Keratinocyte (primary cell): ENCODE data around the gene C10orf120. TPM values are rescaled to one million over a fixed set of nuclear protein-coding genes. Genes with fewer than 3 reads are reported as not detected.

ENCODE experiments used
- DNase-seq: peaks from one replicate; pipeline ENCODE4 v3.0.0-alpha.2; 2011; ENCODE audit warnings: low read depth, missing footprints, low spot score
- FAIRE-seq: peaks from 2 replicates; lab custom pipeline; 2011; peaks lifted over from hg19 to GRCh38; lab: Jason Lieb, UNC
- H2AFZ ChIP-seq: 2 replicates; pipeline ENCODE4 v1.6.0; 2012; ENCODE audit warnings: low read length, control low read depth, inconsistent platforms; ENCODE audit not compliant: control insufficient read depth
- H3K27ac ChIP-seq: 2 replicates; pipeline ENCODE4 v1.5.1; 2011; ENCODE audit warnings: low read length; ENCODE audit not compliant: control insufficient read depth, insufficient read depth
- H3K27me3 ChIP-seq: 3 replicates; pipeline ENCODE4 v1.6.0; 2011; ENCODE audit warnings: low read length; ENCODE audit not compliant: control insufficient read depth, insufficient read depth; ENCODE audit errors: extremely low read depth
- H3K36me3 ChIP-seq, 2 experiments: 2 replicates in 1 of 2; 3 replicates in 1 of 2; pipeline ENCODE4 v1.5.1; 2011; ENCODE audit warnings: low read length in 2 of 2, mild to moderate bottlenecking in 1 of 2; ENCODE audit not compliant: control insufficient read depth in 2 of 2, insufficient read depth in 2 of 2; ENCODE audit errors: extremely low read depth in 1 of 2
- H3K4me1 ChIP-seq: 3 replicates; pipeline ENCODE4 v1.5.1; 2011; ENCODE audit warnings: low read length; ENCODE audit not compliant: control insufficient read depth, insufficient read depth; ENCODE audit errors: extremely low read depth
- H3K4me2 ChIP-seq: 3 replicates; pipeline ENCODE4 v1.6.0; 2011; ENCODE audit warnings: low read depth, low read length; ENCODE audit not compliant: control insufficient read depth, insufficient read depth; ENCODE audit errors: extremely low read depth
- H3K4me3 ChIP-seq, 3 experiments: fragments of 200-600 bp in 1 of 3; sonication (generic) in 1 of 3; 2 replicates in 2 of 3; 3 replicates in 1 of 3; pipeline ENCODE4 v1.5.1; 2011 to 2016; ENCODE audit warnings: low read length in 3 of 3, mild to moderate bottlenecking in 3 of 3, control low read depth in 2 of 3, inconsistent platforms in 1 of 3, low read depth in 1 of 3, mixed read lengths in 1 of 3, mixed run types in 1 of 3, moderate library complexity in 1 of 3; ENCODE audit not compliant: control insufficient read depth in 2 of 3, insufficient read depth in 2 of 3; ENCODE audit errors: extremely low read depth in 1 of 3
- H3K79me2 ChIP-seq: 2 replicates; pipeline ENCODE4 v1.6.0; 2012; ENCODE audit warnings: low read length; ENCODE audit not compliant: control insufficient read depth, insufficient read depth
- H3K9ac ChIP-seq: 3 replicates; pipeline ENCODE4 v1.6.0; 2011; ENCODE audit warnings: low read length; ENCODE audit not compliant: control insufficient read depth, insufficient read depth; ENCODE audit errors: extremely low read depth
- H3K9me1 ChIP-seq: 3 replicates; pipeline ENCODE4 v1.6.0; 2011; ENCODE audit warnings: low read length; ENCODE audit not compliant: control insufficient read depth, insufficient read depth; ENCODE audit errors: extremely low read depth
- H3K9me3 ChIP-seq: 2 replicates; pipeline ENCODE4 v1.5.1; 2012; ENCODE audit warnings: low read depth, low read length; ENCODE audit not compliant: control insufficient read depth
- H4K20me1 ChIP-seq: 3 replicates; pipeline ENCODE4 v1.6.0; 2011; ENCODE audit warnings: low read length; ENCODE audit not compliant: control insufficient read depth, insufficient read depth; ENCODE audit errors: extremely low read depth
- CTCF ChIP-seq, 3 experiments: IDR thresholded peaks in 1 of 3; conservative IDR thresholded peaks in 1 of 3; optimal IDR thresholded peaks in 1 of 3; 2 replicates in 2 of 3; 3 replicates in 1 of 3; pipeline versions ENCODE3 to v1.5.1; 2011; ENCODE audit warnings: low read length in 3 of 3, mild to moderate bottlenecking in 3 of 3, moderate library complexity in 2 of 3, control low read depth in 1 of 3, inconsistent platforms in 1 of 3; ENCODE audit not compliant: insufficient read depth in 2 of 3; ENCODE audit errors: extremely low read depth in 1 of 3
- EZH2 ChIP-seq: IDR thresholded peaks from one replicate; pipeline ENCODE4 v1.6.1; 2012; ENCODE audit warnings: inconsistent platforms, mild to moderate bottlenecking, low read length, moderate library complexity
- dilution Hi-C: fragments of 300-500 bp; cut with MboI; formaldehyde crosslinking; loops from one replicate; pipeline ENCODE4 v1.7.0; 2020; ENCODE audit warnings: low sequenced_read_pairs; ENCODE audit not compliant: extremely low pct_ligation_motif_present
- polyA plus RNA-seq, 5 experiments: library from polyadenylated mRNA; depleted of rRNA in 3 of 5; stranded (reverse) in 3 of 5; stranded (forward) in 1 of 5; unstranded in 1 of 5; fragments of >200 nt; gene quantifications; 1 replicate in 1 of 5; 2 replicates in 3 of 5; 3 replicates in 1 of 5; pipeline versions ENCODE4 v1.2.1 to v1.2.3, GENCODE V29; 2011 to 2012; ENCODE audit warnings: missing spikeins in 2 of 5, low read depth in 1 of 5, low replicate concordance in 1 of 5

The C10orf120 gene
- polyA plus RNA-seq, 1 donor (not counting 4 experiments of a cell fraction or from before 2014, with no cell fraction given) = not detected

- H3K9me1 ChIP-seq = no peaks in the 10 kb centered on the region
- H3K4me2 ChIP-seq = no peak overlapping the region
- H3K27me3 ChIP-seq = no peaks in the 10 kb centered on the region
- no peak overlapping the region for H3K9ac ChIP-seq
- no peak for TF ChIP-seq EZH2
- TF ChIP-seq CTCF (optimal IDR thresholded peaks at IDR 0.05 in 1 of 3, IDR thresholded peaks at IDR 0.05 in 1 of 3, conservative IDR thresholded peaks at IDR 0.05 in 1 of 3; ENCODE audit: extremely low read depth in 1 of 3, insufficient read depth in 2 of 3, low read length in 3 of 3) = no peak
- DNase-seq (no peak), FAIRE-seq (no peak)
- peaks cover 2% of the 10 kb centered on the region for H3K4me1 ChIP-seq
- H3K9me3 ChIP-seq = no peaks in the 10 kb centered on the region
- H3K36me3 ChIP-seq = no peaks in the 10 kb centered on the region
- H2AFZ ChIP-seq = no peak overlapping the region
- dilution Hi-C loops = no loop called here
- H3K27ac ChIP-seq = no peak overlapping the region
- H3K79me2 ChIP-seq = no peaks in the 10 kb centered on the region
- H4K20me1 ChIP-seq = no peaks in the 10 kb centered on the region
- H3K4me3 ChIP-seq = no peak overlapping the region
Observed at GRCh38 chr10:122692744-122693143, 6.9 kb downstream of the C10orf120 start.

GRCh38 chr10:122689146-122689820 lies 10.4 kb downstream of the C10orf120 start:
- Histone ChIP-seq H3K9me1 (no peaks in the 10 kb centered on the region), H3K27me3 (no peaks in the 10 kb centered on the region), H2AFZ (no peak overlapping the region), H3K9me3 (no peaks in the 10 kb centered on the region), H3K36me3 (no peaks in the 10 kb centered on the region), H4K20me1 (no peaks in the 10 kb centered on the region), H3K27ac (no peak overlapping the region), H3K4me1 (no peaks in the 10 kb centered on the region), H3K4me2 (no peak overlapping the region), H3K9ac (no peak overlapping the region), H3K79me2 (no peaks in the 10 kb centered on the region), H3K4me3 (no peak overlapping the region)
- DNase-seq (no peak), FAIRE-seq (no peak)
- TF ChIP-seq CTCF (optimal IDR thresholded peaks at IDR 0.05 in 1 of 3, IDR thresholded peaks at IDR 0.05 in 1 of 3, conservative IDR thresholded peaks at IDR 0.05 in 1 of 3; ENCODE audit: extremely low read depth in 1 of 3, insufficient read depth in 2 of 3, low read length in 3 of 3) = no peak
- TF ChIP-seq EZH2 = no peak
- dilution Hi-C loops = no loop called here
